Ishikawa (cell line): Measurements from ENCODE around the gene FTMT.

Experiments
- CEBPB ChIP-seq: IDR thresholded peaks from 2 replicates; pipeline ENCODE4 v1.6.1; 2012
- CREB1 ChIP-seq: IDR thresholded peaks from 2 replicates; pipeline ENCODE4 v1.6.1; 2012; ENCODE audit warnings: low read depth
- EGR1 ChIP-seq: IDR thresholded peaks from 2 replicates; pipeline ENCODE4 v1.6.1; 2012
- EP300 ChIP-seq: IDR thresholded peaks from 2 replicates; pipeline ENCODE4 v1.6.1; 2012; ENCODE audit warnings: borderline replicate concordance
- FOXM1 ChIP-seq: IDR thresholded peaks from 2 replicates; pipeline ENCODE4 v1.6.1; 2012; ENCODE audit warnings: low read depth, borderline replicate concordance
- NFIC ChIP-seq: IDR thresholded peaks from 2 replicates; pipeline ENCODE4 v1.6.1; 2012
- RAD21 ChIP-seq: IDR thresholded peaks from 2 replicates; pipeline ENCODE4 v1.6.1; 2012; ENCODE audit warnings: low read depth
- TAF1 ChIP-seq: IDR thresholded peaks from 2 replicates; pipeline ENCODE4 v1.6.1; 2012; ENCODE audit warnings: low read depth, mild to moderate bottlenecking
- TCF12 ChIP-seq: IDR thresholded peaks from 2 replicates; pipeline ENCODE4 v1.6.1; 2012; ENCODE audit warnings: low read depth
- TEAD4 ChIP-seq: IDR thresholded peaks from 2 replicates; pipeline ENCODE4 v1.6.1; 2012
- YY1 ChIP-seq: IDR thresholded peaks from 2 replicates; pipeline ENCODE4 v1.6.1; 2012; ENCODE audit warnings: low read depth
- ZBTB7A ChIP-seq: IDR thresholded peaks from 2 replicates; pipeline ENCODE4 v1.6.1; 2012; ENCODE audit warnings: low read depth
- TF ChIP-seq, protein P1 (sequence below): IDR thresholded peaks from 2 replicates; pipeline ENCODE4 v1.6.1; 2012; ENCODE audit warnings: low read depth, mild to moderate bottlenecking
- TF ChIP-seq, protein P2 (sequence below): IDR thresholded peaks from 2 replicates; pipeline ENCODE4 v1.6.1; 2012
- TF ChIP-seq, protein P3 (sequence below): IDR thresholded peaks from 2 replicates; pipeline ENCODE4 v1.6.1; 2012

FTMT gene

DNA sequence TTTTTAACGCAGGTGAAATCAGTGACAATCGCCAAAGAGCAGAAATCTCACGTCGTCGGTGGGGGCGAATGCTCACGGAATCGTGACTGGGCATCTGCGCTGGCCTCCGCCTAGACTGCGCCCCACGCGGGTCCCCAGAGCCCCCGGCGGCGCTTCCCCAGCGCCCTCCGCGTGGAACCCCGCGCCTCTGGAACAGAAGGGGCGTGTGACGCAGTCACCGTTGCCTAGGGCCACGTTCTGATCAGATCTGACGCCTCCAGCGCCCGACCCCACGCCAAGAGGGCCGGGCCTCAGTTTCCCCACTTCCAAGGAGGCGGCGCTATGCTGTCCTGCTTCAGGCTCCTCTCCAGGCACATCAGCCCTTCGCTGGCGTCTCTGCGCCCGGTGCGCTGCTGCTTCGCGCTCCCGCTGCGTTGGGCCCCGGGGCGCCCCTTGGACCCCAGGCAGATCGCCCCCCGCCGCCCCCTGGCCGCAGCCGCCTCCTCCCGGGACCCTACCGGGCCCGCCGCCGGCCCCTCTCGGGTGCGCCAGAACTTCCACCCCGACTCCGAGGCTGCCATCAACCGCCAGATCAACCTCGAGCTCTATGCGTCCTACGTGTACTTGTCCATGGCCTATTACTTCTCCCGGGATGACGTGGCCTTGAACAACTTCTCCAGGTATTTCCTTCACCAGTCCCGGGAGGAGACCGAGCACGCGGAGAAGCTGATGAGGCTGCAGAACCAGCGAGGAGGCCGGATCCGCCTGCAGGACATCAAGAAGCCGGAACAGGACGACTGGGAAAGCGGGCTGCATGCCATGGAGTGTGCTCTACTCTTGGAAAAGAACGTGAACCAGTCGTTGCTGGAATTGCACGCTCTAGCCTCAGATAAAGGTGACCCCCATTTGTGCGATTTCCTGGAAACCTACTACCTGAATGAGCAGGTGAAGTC lies at the start of gene FTMT:
Gene FTMT (plus strand): TSS at position 240 of the 932 bp plus-strand sequence. CDS start 82 bp downstream, at position 322.
- TF ChIP-seq TEAD4 (no peak), EGR1 (no peak)
- TF ChIP-seq, protein P1, sequence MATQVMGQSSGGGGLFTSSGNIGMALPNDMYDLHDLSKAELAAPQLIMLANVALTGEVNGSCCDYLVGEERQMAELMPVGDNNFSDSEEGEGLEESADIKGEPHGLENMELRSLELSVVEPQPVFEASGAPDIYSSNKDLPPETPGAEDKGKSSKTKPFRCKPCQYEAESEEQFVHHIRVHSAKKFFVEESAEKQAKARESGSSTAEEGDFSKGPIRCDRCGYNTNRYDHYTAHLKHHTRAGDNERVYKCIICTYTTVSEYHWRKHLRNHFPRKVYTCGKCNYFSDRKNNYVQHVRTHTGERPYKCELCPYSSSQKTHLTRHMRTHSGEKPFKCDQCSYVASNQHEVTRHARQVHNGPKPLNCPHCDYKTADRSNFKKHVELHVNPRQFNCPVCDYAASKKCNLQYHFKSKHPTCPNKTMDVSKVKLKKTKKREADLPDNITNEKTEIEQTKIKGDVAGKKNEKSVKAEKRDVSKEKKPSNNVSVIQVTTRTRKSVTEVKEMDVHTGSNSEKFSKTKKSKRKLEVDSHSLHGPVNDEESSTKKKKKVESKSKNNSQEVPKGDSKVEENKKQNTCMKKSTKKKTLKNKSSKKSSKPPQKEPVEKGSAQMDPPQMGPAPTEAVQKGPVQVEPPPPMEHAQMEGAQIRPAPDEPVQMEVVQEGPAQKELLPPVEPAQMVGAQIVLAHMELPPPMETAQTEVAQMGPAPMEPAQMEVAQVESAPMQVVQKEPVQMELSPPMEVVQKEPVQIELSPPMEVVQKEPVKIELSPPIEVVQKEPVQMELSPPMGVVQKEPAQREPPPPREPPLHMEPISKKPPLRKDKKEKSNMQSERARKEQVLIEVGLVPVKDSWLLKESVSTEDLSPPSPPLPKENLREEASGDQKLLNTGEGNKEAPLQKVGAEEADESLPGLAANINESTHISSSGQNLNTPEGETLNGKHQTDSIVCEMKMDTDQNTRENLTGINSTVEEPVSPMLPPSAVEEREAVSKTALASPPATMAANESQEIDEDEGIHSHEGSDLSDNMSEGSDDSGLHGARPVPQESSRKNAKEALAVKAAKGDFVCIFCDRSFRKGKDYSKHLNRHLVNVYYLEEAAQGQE, result no peak

DNA sequence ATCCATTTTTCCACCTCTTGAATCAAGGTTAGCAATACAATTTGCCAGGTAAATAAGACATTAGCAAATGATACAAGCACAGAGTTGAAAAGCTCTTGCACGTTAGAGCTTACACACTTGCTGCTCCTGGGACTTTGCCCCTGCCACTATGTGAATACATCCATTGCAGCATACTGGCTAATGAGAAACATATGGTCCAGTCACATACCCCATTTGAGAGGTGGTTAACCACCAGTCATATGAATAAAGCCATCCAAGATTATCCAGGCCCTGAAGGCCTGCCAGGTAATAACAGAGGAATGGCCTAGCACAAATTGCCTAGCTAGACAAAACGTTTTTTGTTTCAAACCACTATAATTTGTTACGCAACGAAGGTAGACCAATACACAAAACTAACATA lies 45.8 kb upstream of the FTMT start:
- TF ChIP-seq NFIC, result no peak
- TF ChIP-seq, protein P1, result no peak
- TF ChIP-seq EGR1, result no peak
- TF ChIP-seq, protein P2, sequence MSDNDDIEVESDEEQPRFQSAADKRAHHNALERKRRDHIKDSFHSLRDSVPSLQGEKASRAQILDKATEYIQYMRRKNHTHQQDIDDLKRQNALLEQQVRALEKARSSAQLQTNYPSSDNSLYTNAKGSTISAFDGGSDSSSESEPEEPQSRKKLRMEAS, result no peak
- TF ChIP-seq CEBPB, result no peak
- no peak for TF ChIP-seq TEAD4
- no peak for TF ChIP-seq ZBTB7A
- no peak for TF ChIP-seq TAF1
- TF ChIP-seq, protein P3, sequence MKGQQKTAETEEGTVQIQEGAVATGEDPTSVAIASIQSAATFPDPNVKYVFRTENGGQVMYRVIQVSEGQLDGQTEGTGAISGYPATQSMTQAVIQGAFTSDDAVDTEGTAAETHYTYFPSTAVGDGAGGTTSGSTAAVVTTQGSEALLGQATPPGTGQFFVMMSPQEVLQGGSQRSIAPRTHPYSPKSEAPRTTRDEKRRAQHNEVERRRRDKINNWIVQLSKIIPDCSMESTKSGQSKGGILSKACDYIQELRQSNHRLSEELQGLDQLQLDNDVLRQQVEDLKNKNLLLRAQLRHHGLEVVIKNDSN, result no peak
- no peak for TF ChIP-seq RAD21
- no peak for TF ChIP-seq FOXM1
- no peak for TF ChIP-seq TCF12
- no peak for TF ChIP-seq YY1
- no peak for TF ChIP-seq CREB1
- TF ChIP-seq EP300, result no peak

DNA sequence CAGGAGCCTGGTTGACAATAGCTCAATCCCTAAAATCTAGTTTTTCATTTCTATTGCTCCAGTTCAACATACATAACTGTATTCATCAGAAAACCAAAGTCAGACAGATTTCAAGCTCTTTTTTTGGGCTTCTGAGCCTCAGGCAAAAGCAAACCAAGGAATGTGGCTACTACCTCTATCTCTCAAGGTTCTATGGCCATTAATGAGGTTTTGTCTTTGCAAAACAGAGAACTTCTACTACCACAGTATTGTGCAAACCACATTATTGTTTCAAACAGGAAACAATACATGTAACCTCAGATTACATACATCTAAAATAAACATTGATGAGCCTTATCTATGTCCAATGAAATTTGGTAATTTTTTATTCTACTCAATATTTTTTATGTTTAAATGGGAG lies 35.5 kb upstream of the FTMT start:
- no peak for TF ChIP-seq FOXM1
- no peak for TF ChIP-seq ZBTB7A
- TF ChIP-seq, protein P3, result no peak
- TF ChIP-seq TAF1, result no peak
- TF ChIP-seq TEAD4, result no peak
- no peak for TF ChIP-seq RAD21
- no peak for TF ChIP-seq YY1
- TF ChIP-seq CEBPB, result no peak
- TF ChIP-seq, protein P1, result no peak
- no peak for TF ChIP-seq CREB1
- TF ChIP-seq NFIC, result no peak
- no peak for TF ChIP-seq TCF12
- TF ChIP-seq EP300, result no peak
- TF ChIP-seq EGR1, result no peak
- TF ChIP-seq, protein P2, result no peak

DNA sequence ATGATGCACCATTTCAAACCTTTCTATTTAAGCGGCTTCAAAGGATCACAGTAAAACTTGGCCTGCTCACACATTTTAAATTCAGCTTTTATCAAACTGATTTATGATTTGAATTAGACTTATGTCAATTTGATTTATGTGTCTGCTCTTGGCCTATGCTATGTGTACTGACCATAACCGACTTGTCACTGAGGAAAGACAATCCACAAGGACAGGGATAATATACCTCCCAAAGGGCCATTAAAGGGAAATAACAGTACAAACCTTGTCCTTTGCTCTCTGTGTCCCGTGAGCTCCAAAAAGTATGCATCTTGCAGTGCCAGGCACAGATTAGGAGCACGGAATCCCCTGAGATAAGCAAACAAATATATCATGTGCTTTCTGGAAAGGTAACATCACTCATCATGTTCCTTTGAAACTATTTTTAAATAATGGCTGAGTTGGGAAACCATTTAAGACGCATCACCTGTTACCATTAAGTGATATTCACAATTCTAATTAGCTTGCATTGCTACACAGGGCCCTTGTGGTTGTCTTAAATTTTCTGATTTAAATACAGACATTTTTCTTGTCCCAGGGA lies 31.9 kb upstream of the FTMT start:
- TF ChIP-seq EGR1 (no peak), ZBTB7A (no peak), TEAD4 (no peak), FOXM1 (no peak), RAD21 (no peak), NFIC (no peak), TAF1 (no peak), CEBPB (no peak), CREB1 (no peak), TCF12 (no peak), YY1 (no peak), EP300 (no peak)
- TF ChIP-seq, protein P2, result no peak
- TF ChIP-seq, protein P3, result no peak
- TF ChIP-seq, protein P1, result no peak
